C4-2B (cell line): ENCODE measurements around the gene NHLH1.

Experiments used
- CTCF ChIP-seq: fragments of 450-650 bp; conservative IDR thresholded peaks from 2 replicates; pipeline ENCODE4 v1.5.1; 2017; ENCODE audit warnings: mild to moderate bottlenecking
- ZFX ChIP-seq: fragments of 450-650 bp; IDR thresholded peaks from 2 replicates; pipeline ENCODE4 v1.6.1; 2017

GRCh38 chr1:160359559-160360226 is 7.2 kb upstream of the NHLH1 start:
- no peak for TF ChIP-seq CTCF
- TF ChIP-seq ZFX, result no peak
